Retina (tissue), 1 donor: ENCODE data around the gene CDA.
"Not testable (repeated sequence)": the region's sequence is repeated elsewhere in the genome, so short reads cannot be mapped to it uniquely, and the experiment has no call there.

Experiments
- DNase-seq: peaks from one replicate; pipeline ENCODE4 v3.0.0-alpha.2; 2016

CDA gene

DNA sequence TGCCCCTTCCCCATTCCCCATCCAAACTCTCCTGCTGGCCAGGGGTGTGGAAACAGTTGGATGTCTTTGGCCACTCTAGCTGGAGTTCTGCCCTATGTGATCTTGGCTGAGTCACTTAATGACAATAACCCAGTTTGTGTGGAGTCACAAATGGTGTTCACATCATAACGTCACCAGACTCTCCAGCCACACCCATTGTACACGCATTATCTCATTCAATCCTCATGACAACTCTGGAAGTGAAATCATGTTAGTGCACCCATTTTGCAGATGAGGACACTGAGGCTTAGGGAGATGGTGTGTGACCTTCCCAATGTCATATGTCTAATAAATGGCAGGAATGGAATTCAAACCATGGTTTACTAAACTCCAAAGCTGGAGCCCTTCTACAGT, 1.2 kb upstream of the CDA start:
- no peak for DNase-seq

DNA sequence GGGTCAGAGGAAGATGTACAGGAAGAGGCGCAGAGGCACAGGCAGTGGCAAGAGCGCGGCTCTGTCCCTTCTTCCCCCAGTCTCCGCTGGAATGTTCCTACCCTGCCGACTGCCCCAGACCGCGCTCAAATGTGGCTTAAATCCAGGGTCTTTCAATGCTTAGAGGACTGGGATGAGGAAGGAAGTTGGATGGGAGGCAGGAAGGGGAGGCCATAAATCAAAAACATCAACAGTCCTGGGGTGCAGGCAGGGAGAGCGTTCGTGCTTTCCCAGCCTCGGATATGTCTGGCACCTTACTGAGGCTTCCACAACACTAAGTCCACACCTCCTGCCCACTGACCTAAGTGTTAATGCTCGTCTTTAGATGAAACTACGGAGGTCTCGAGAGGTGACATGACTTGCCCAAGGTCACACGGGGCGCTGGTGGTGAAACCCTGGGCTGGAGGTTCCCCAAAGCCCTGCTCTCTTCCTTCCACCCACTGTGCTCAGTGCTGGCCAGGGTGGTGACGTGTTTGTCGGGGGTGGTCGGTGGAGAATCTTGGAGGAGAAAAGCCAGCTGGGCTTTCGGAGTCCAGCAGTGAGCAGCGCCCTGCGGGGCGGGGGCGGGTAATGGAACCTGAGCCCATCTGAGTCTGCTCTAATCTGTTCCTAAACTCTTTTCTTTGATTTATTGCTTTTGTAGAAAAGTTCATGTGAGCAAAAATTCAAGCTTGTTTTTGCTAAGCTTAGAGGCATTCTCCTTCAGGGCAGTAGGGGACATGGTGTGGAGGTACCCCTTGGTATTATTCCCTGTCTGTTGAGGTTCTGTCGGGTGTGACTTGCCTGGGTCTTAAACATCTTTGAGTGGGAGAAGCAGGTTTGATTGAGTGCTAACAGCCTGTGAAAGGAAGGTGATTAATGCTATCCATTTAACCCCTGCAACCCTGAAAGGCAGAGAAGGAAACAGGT, 708 bp downstream of the CDA start:
- DNase-seq, result no peak

DNA sequence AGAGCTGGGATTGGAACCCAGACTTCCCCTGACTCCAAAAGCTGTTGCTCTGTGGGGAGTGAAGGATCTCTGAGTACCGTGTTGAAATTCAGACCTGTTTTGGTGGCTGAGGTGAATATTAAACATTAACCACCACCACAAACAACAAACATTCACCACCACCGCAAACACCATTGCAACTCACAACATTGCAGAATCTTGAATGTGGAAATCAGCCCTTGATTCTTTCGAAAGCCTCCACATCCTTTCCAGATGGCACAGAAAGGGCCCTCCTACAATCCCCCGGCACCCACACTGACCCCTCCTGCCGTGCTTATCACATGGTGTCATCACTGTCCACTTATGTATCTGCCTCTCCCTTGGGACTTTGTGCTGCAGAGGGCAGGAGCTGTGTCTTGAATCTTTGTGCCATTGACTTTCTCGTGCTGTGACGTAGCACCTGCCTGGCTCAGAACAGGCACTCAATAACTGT, 1.4 kb downstream of the CDA start:
- no peak for DNase-seq

DNA sequence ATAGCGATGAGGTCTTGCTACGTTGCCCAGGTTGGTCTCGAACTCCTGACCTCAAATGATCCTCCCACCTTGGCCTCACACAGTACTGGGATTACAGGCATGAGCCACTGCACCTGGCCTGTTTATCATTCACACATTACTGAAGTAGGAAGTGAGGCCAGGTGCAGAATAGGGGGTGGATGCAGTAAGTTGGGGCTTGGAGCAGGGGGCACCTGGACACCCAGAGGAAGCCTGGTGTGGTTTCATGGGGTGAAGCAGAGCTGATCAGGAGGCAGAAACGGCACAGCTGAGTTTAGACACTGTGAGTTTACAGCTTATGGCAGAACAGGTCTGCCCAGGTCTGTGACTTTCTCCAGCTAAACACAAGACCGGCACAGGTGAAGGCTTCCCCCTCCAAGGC, 4.9 kb downstream of the CDA start:
- DNase-seq, result no peak

DNA sequence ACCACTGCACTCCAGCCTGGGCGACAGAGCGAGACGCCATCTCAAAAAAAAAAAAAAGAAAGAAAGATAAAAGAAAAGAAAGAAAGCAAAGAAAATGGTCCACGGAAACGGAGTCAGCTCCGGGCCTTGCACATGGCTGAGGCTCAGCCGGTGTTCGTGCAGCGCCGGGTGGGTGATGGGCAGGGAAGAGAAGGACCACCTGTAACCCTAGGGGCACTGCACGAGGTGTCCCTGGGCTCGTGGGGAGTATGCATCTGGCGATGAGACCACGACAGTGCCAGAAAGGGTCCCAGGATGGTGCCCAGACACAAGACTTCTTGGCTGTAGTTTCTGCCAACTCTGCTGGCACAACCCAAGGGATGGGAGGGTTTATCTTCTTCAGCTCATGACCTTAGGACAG, 5.8 kb downstream of the CDA start:
- DNase-seq, result no peak

DNA sequence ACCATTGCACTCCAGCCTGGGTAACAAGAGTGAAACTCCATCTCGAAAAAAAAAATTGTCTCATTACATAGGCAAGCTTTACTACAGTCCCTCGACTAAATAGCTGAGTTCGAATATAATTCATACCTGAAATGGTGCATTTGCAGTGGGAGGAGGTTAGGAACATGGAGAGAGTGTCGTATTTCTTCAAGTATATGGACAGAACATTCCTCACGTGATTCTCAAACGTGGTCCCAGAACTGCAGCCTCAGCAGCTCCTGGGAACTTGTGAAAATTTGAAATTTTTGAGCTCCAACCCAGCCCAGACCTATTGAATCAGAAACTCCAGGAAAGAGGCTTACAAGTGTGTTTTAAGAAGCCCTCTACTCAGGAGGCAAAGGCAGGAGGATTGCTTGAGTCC, 7.2 kb downstream of the CDA start:
- no peak for DNase-seq

DNA sequence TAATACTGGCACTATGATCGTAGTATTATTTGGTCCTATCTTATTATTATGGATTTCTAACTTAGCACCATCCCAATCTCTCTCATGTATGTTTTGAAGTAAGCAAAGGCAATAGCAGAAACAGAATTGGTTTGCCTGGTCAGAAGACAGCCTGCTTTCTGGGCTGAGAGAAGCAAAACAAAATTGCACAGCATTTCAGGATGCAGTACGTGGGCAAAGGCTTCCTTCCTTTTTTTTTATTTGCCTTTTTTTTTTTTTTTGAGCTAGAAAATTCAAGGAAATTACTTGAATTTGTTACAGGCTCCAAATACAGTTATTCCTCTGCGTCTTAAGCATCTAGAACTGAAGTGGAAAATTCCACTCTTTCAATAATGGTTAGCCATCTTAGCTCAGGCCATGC, 8.8 kb downstream of the CDA start:
- DNase-seq, result no peak

DNA sequence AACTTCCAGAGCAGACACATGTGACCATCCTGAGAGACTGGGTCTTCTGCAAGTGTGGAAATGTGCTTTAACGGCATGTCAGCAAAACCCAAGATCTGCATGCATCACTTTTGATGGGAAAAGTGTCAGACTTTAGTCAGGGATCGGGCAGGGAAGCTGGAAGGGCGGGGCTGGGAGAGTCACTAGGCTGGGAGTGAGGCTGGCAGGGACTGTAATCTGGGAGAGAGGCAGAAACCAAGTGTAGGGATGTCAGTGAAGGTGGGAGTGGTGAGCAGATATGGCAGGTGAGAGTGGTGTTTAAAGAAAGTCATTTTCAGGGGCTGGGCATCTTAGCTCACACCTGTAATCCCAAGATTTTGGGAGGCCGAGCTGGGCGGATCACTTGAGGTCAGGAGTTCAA, 11.3 kb downstream of the CDA start:
- DNase-seq, result no peak

DNA sequence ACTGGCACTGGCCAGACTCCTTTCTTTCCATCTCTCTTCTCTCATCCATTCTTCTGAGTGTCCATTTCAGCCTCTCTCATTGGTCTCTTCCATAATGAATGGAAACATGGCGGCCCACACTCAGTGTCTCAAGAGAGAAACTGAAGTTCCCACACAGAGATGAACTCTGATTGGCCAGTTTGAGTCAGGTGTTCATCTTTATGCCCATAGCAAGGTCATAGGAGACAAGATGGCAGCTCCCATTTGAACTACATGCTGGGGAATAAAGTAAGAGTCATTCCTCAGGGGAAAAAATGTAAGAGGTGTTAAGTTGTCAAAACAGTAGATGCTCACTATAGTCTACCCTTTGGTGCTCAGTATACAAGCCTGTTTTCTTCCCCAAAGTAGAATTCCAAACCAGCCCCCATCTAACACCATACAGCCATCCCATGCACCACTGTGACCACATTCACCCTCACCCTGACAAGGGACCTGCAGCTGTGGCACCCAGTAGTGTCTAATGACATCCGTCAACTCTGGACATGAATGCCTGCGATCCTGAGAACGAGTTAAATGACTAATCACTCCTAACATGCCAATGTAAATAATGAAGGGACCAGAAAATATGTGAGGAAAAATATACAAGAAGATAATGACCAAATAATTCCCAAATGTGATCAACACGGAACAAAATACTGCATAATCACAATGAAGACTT, 12.4 kb downstream of the CDA start:
- DNase-seq, result no peak

DNA sequence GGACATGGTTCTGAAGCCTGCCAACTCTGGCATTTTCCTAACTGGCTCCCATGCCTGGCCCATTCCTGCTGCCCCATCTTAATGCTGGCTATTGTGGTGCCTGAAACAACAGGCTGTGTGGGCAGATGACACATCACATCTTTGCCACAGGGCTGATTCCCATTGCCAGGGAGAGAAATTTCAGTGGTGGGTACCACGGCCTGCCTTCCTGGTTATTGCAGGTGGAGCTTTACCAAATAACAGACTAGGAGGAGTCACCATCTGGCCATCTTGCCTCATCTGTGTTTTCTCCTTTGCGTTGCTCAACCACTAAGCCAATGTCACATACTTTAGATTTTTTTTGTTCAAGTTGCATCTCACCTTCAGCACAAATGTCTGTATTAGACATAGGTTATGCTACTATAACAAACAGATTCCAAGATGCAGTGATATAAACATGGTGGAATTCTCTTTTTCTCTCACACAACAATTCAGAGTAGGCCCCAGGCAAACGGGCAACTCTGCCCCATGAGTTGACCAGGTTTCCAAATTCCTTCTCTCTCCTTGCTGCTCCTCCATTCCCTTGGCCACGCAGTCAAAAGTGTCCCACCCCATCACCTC, 14.1 kb downstream of the CDA start:
- DNase-seq, result no peak

DNA sequence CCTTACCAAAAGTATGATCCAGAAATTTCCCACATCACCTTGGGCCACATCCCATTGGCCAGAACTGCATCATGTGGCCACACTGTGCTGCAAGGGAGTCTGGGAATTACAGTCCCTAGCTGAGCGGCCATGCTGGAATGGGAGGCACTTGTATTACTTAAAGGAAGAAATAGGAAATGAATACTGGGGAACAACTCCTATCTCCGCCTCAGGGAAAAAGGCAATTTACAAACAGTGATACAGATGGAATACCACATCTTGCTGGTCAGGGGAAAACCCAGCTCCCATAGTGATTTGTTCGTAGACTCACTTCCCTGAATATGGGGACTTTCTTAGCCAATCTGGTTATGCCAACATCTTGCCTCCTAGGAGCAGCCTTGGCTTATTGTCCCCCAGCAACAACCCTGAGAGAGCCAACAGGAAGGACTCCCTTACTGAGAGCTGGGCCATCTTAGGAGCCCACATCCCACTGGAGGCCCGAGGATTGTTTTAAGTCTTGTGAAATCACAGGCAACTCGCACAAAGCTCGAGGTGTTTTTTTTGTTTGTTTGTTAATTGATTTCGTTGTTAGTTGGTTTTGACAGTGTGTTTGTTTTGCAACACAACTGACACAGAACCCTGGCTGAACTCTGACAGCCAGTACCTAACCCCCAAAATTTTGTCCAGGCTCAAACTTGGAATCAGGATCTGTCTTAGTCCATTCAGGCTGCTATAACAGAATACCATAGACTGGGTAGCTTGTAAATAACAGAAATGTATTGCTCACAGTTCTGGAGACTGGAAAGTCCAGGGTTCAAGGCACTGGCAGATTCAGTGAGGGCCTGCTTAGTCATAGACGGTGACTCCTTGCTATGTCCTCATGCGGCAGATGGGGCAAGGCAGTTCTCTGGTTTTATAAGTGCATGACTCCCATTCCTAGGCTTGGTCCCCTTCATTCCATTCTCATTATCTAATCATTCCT, 14.9 kb downstream of the CDA start:
- no peak for DNase-seq

DNA sequence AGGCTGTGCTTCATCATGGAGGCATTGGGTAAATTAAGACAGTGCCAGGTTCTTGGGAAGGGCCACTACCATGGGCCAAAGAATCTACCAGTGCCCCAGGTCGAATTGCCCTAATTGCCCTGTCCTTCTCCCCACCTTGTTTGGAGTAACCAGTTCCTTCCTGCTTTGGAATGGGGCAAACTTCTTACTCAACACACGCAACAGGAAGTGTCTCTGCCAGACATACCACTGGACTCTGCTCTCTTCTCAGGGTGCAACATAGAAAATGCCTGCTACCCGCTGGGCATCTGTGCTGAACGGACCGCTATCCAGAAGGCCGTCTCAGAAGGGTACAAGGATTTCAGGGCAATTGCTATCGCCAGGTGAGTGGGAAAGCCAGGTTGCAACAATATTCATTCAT, 15.8 kb downstream of the CDA start:
- DNase-seq, result no peak

DNA sequence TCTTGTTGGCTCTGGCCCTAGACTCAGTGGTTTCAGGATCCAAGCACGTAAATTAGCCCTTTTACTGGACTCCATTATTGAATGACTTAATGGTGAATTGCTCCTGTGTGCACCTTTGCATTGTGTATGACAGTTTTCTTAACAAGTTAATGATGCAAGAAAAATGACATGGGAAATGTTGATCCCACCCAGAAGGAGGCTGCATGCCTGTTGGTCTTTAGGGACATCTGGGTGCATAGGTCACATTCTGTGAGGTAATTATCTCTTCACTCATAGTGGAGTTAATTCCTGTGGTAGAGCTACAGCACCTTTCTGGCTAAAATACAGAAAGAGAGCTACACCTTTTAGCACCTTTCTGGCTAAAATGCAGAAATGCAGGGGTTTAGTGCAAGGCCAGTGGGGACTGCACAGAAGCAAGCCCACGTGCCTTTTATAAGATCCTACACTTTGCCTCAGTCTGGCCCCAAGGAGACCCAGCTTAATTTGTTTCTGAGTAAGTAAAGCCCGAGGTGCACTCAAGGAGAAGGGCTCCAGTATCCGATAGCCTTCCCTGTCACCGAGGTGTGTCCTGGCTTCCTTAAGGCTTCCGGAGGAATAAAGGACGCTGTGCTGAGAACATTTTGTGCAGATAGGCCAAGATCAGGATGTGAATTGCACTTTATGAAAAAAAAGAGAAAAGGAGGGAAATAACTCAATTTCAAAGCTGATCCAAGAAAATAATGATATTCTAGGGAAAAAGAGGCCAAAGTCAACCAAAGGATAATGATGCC, 18.1 kb downstream of the CDA start:
- DNase-seq, result not testable (repeated sequence)

DNA sequence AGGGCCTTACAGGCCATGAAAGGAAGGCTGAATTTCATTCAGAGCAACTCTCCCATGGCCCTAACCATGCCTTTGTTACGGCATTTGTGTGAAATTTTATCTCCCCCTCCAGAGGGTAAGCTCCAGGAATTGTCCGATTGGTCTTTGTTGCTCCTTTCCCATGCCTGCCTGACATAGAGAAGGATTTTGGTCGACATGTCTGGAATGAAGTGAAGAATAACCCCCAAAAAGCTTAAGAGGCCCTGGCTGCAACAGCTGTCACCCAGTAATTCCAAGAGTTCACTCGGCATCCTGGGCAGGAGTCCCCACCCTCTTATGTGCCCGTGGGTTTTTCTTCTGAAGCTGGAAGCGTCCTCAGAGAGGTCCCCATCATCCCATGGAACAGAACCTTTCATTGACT, 20.6 kb downstream of the CDA start:
- no peak for DNase-seq

DNA sequence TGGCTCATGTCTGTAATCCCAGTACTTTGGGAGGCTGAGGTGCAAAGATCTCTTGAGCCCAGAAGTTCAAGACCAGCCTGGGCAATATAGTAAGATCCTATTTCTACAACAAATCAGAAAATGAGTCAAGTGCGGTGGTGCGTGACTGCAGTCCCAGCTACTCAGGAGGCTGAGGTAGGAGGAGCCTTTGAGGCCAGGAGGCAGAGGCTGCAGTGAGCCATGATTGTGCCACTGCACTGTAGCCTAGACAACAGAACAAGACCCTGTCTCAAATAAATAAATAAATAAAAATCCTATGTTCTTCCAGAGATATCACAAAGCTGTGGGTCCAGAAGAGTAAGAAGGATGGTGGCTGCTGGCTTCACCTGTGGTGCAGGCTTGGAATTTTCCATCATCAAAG, 22.1 kb downstream of the CDA start:
- no peak for DNase-seq

DNA sequence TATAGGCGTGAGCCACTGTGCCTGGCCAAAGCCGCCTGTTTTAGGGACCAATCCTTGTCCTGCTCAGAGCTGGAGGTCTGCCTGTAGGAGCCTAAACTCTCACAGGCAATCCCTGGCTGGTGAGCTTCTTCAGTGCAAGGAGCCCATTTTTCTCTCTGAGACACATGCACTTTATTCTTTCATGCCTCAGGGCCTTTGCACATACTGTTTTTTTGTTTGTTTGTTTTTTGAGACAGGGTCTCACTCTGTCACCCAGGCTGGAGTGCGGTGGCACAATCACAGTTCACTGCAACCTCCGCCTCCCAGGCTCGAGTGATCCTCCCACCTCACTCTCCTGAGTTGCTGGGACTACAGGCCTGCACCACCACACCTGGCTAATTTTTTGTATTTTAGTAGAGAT, 22.8 kb downstream of the CDA start:
- DNase-seq, result no peak

DNA sequence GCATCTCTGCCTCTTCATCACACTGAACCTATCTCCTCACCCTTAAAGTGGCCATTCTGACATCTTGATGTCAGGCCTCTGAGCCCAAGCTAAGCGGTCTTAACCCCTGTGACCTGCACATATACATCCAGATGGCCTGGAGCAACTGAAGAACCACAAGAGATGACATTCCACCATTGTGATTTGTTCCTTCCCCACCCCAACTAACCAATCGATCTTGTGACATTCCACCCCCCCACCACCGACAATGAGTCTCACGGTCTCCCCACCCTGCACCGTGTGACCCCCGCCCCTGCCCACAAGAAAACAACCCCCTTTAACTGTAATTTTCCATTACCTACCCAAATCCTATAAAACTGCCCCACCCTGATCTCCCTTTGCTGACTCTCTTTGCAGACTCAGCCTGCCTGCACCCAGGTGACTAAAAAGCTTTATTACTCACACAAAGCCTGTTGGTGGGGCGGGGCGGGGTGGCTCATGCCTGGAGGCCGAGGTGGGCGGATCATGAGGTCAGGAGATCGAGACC, 23.4 kb downstream of the CDA start:
- no peak for DNase-seq

DNA sequence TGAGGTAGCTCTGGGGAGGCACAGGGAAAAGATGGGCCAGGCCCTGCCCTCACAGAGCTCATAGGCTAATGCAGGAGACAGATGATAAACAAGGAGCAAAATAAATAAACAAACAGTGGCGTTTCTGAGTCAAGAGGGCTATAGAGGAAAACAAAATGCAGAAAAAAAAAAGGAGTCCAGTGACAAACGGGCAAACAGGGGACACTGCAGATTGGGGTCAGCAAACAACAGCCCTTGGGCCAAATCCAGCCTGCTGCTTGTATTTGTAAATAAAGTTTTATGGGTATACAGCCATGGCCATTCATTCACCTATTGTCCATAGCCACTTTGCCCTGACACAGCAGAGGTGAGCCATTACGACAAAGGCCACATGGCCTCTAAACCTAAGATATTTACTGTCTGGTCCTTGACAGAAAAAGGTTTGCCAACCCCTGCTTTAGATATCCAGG, 25.3 kb downstream of the CDA start:
- no peak for DNase-seq

DNA sequence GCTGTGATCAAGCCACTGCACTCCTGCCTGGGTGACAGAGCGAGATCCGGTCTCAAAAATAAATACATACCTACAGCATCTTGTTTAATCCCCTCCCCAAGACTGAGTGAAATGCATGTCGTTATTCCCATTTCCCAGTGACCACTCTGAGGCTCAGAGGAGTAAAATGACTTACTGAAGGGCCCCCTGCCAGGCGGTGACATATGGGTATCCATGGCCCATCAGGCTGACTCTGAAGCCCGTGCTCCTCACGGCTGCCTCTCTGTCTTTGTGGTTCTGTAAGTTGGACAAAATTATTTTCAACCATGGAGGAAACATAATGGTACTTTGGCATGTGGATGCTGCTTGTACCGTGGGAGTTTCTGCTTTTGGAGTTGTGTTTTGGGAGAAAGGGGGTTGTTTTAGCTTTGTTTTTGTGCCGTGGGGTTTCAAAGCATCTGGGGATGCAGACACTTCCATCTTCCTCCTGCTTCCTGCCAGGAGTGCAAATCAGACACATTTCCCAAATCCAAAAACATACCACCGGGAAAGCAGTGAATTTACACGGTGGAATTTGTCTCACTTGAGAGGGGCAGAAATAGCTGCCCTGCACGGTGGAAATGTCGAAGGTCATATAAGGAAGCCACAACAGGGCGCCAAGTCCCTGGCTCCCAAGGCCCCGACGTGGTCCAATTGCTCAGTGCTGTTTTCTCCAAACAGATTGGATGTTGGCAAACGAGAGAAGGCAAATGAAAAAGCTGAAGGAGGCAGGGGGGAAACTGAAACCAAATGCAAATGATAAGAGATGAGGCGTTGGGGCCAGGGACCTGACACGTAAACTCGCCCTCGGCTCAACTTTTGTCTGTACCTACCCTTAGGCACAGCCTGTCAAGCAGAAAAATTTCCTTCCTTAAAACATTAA, 27.3 kb downstream of the CDA start:
- DNase-seq, result no peak

DNA sequence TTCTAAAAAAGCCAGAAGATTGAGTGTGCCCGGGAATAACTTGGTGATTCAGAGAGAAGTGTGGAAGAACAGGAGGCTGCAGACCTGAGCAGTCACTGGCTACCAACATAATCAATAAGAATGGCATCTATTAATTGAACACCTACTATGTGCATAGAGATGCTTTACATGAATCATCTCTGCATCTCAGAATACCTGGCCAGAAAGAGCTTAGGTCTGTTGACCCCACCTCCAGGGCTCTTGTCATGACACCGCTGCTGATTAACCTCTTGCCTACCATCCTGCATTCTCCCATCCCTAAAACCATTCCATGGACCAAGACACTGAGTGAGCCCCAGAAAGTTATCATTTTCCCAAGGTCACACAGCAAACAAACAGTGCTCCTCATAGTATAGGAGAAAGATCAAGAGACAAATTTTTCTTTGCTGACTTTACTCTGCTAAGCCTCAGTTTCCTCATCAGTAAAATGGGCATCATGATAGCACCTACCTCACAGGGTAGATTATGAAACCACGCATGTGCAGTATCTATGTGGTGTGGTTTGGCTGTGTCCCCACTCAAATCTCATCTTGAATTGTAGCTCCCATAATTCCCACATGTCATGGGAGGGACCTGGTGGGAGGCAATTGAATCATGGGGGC, 28.1 kb downstream of the CDA start:
- DNase-seq, result no peak
